ENCODE results near the gene ANLN.
"Not testable (repeated sequence)": the region's sequence is repeated elsewhere in the genome, so short reads cannot be mapped to it uniquely, and the experiment has no call there.

ANLN gene

GRCh38 chr7:36389371-36390198 lies at the start of gene ANLN:
Gene ANLN, plus strand, starts transcription at chr7:36389862. Its CDS starts 165 bp downstream, at chr7:36390027.
- peak; percentile 96 for DNase-seq

GRCh38 chr7:36343548-36343947 lies 46.1 kb upstream of the ANLN start:
- DNase-seq = no peak

- DNase-seq = no peak
Measured at GRCh38 chr7:36344622-36345021, 45.0 kb upstream of the ANLN start.

GRCh38 chr7:36346260-36346831 lies 43.3 kb upstream of the ANLN start:
- DNase-seq = no peak

- DNase-seq = no peak
Measured at GRCh38 chr7:36348256-36348655, 41.4 kb upstream of the ANLN start.

- DNase-seq = no peak
Measured at GRCh38 chr7:36348771-36349170, 40.9 kb upstream of the ANLN start.

GRCh38 chr7:36349626-36350025 lies 40.0 kb upstream of the ANLN start:
- no peak for DNase-seq

- DNase-seq = no peak
Measured at GRCh38 chr7:36355490-36355889, 34.2 kb upstream of the ANLN start.

- DNase-seq = no peak
Measured at GRCh38 chr7:36357054-36357453, 32.6 kb upstream of the ANLN start.

- no peak for DNase-seq
Measured at GRCh38 chr7:36358589-36358988, 31.1 kb upstream of the ANLN start.

GRCh38 chr7:36360244-36360643 lies 29.4 kb upstream of the ANLN start:
- no peak for DNase-seq

GRCh38 chr7:36361227-36361626 lies 28.4 kb upstream of the ANLN start:
- DNase-seq = no peak

GRCh38 chr7:36363515-36363914 lies 26.1 kb upstream of the ANLN start:
- no peak for DNase-seq

- no peak for DNase-seq
Measured at GRCh38 chr7:36366005-36366717, 23.5 kb upstream of the ANLN start.

- peak; percentile 95 for DNase-seq
Measured at GRCh38 chr7:36366718-36367560, 22.7 kb upstream of the ANLN start.

- DNase-seq = no peak
Measured at GRCh38 chr7:36367561-36368077, 22.0 kb upstream of the ANLN start.

- DNase-seq = no peak
Measured at GRCh38 chr7:36368496-36368895, 21.2 kb upstream of the ANLN start.

GRCh38 chr7:36369171-36369570 lies 20.5 kb upstream of the ANLN start:
- no peak for DNase-seq

- no peak for DNase-seq
Measured at GRCh38 chr7:36370046-36370445, 19.6 kb upstream of the ANLN start.

- DNase-seq = no peak
Measured at GRCh38 chr7:36372156-36372555, 17.5 kb upstream of the ANLN start.

GRCh38 chr7:36378555-36378954 lies 11.1 kb upstream of the ANLN start:
- DNase-seq = not testable (repeated sequence)

- DNase-seq = no peak
Measured at GRCh38 chr7:36379831-36380504, 9.7 kb upstream of the ANLN start.

Data from islet precursor cell (in vitro differentiated cells).